IMR-90 (cell line): Measurements from ENCODE around the gene EPHA2. TPM values are rescaled to one million over a fixed set of nuclear protein-coding genes. Genes with fewer than 3 reads are reported as not detected.

Experiments
- ATAC-seq: fragments of 200-7000 bp; cut with Tn5 transposase; 2 replicates; pipeline ENCODE4 v1.9.1; 2020; ENCODE audit warnings: low read depth, mild to moderate bottlenecking, moderate library complexity
- BruUV-seq: library from RNA; stranded (reverse); fragments of 400-500 nt; replicated peaks from 2 replicates; lab custom pipeline; 2021; lab: Mats Ljungman, UMichigan
- CTCF ChIA-PET: fragments of 300-600 bp; formaldehyde crosslinking; extraction: SDS; loops from one replicate; lab custom pipeline; 2021; ENCODE audit warnings: antibody characterized with exemption; lab: Yijun Ruan, JAX
- POLR2A ChIA-PET: fragments of 300-600 bp; sonication (Branson Sonifier 250); formaldehyde crosslinking; loops from one replicate; lab custom pipeline; 2022; ENCODE audit warnings: antibody characterized with exemption; ENCODE audit not compliant: unreplicated experiment; lab: Charles Lee
- DNase-seq: peaks from one replicate; pipeline ENCODE4 v3.0.0; 2013
- H2AFZ ChIP-seq: replicated peaks from 2 replicates; pipeline ENCODE3; 2013; ENCODE audit warnings: low read length, mild to moderate bottlenecking; ENCODE audit not compliant: poor library complexity
- H2AK5ac ChIP-seq: 2 replicates; pipeline ENCODE4 v1.6.1; 2013; ENCODE audit warnings: low read depth, low read length, inconsistent platforms
- H2AK9ac ChIP-seq: replicated peaks from 2 replicates; pipeline ENCODE3; 2013; ENCODE audit warnings: mild to moderate bottlenecking, low read depth, low read length, moderate library complexity; ENCODE audit not compliant: poor library complexity
- H2BK120ac ChIP-seq: 2 replicates; pipeline ENCODE4 v1.6.1; 2013; ENCODE audit warnings: low read depth, low read length, inconsistent platforms
- H2BK15ac ChIP-seq: 3 replicates; pipeline ENCODE4 v1.6.1; 2013; ENCODE audit warnings: low read depth, low read length, inconsistent platforms
- H2BK20ac ChIP-seq: 2 replicates; pipeline ENCODE4 v1.6.1; 2013; ENCODE audit warnings: low read depth, mild to moderate bottlenecking, inconsistent platforms, low read length, moderate library complexity
- H2BK5ac ChIP-seq: 2 replicates; pipeline ENCODE4 v1.6.1; 2013; ENCODE audit warnings: mild to moderate bottlenecking, low read depth, low read length, inconsistent platforms; ENCODE audit not compliant: poor library complexity, severe bottlenecking
- H3K14ac ChIP-seq: replicated peaks from 2 replicates; pipeline ENCODE4 v1.6.1; 2013; ENCODE audit warnings: low read depth, low read length, inconsistent platforms
- H3K18ac ChIP-seq: 2 replicates; pipeline ENCODE4 v1.6.1; 2013; ENCODE audit warnings: low read depth, low read length, control low read depth
- H3K23ac ChIP-seq: 2 replicates; pipeline ENCODE4 v1.6.1; 2013; ENCODE audit warnings: low read depth, low read length, inconsistent platforms
- H3K27ac ChIP-seq: 2 replicates; pipeline ENCODE4 v1.5.1; 2013; ENCODE audit warnings: mild to moderate bottlenecking, control low read depth, low read length; ENCODE audit not compliant: insufficient read depth
- H3K27me3 ChIP-seq: 2 replicates; pipeline ENCODE4 v1.6.1; 2013; ENCODE audit warnings: low read length; ENCODE audit not compliant: control insufficient read depth, insufficient read depth
- H3K36me3 ChIP-seq: 2 replicates; pipeline ENCODE4 v1.6.1; 2013; ENCODE audit warnings: low read length, mixed read lengths; ENCODE audit not compliant: control insufficient read depth, insufficient read depth
- H3K4ac ChIP-seq: 2 replicates; pipeline ENCODE4 v1.6.1; 2013; ENCODE audit warnings: low read depth, low read length, inconsistent platforms
- H3K4me1 ChIP-seq: 2 replicates; pipeline ENCODE4 v1.6.1; 2013; ENCODE audit warnings: low read length, mixed read lengths; ENCODE audit not compliant: control insufficient read depth, insufficient read depth
- H3K4me2 ChIP-seq: 2 replicates; pipeline ENCODE4 v1.6.1; 2013; ENCODE audit warnings: low read depth, mild to moderate bottlenecking, control low read depth, low read length, moderate library complexity
- H3K4me3 ChIP-seq: 2 replicates; pipeline ENCODE4 v1.5.1; 2013; ENCODE audit warnings: low read depth, mild to moderate bottlenecking, control low read depth, low read length, moderate library complexity; ENCODE audit not compliant: insufficient read depth
- H3K56ac ChIP-seq: 2 replicates; pipeline ENCODE4 v1.6.1; 2013; ENCODE audit warnings: low read length, inconsistent platforms; ENCODE audit not compliant: insufficient read depth; ENCODE audit errors: extremely low read depth
- H3K79me1 ChIP-seq, 2 experiments: 2 replicates each; pipeline ENCODE4 v1.6.1; 2013; ENCODE audit warnings: low read length in 2 of 2, inconsistent platforms in 1 of 2, low read depth in 1 of 2
- H3K9ac ChIP-seq: 2 replicates; pipeline ENCODE4 v1.6.1; 2013; ENCODE audit warnings: low read depth, low read length, control low read depth
- H3K9me1 ChIP-seq: 2 replicates; pipeline ENCODE4 v1.6.1; 2013; ENCODE audit warnings: low read length, inconsistent platforms; ENCODE audit not compliant: insufficient read depth
- H3K9me3 ChIP-seq: 2 replicates; pipeline ENCODE4 v1.6.1; 2013; ENCODE audit warnings: low read length; ENCODE audit not compliant: control insufficient read depth, insufficient read depth
- H4K20me1 ChIP-seq: 2 replicates; pipeline ENCODE4 v1.6.1; 2013; ENCODE audit warnings: low read length, inconsistent platforms; ENCODE audit not compliant: insufficient read depth
- H4K5ac ChIP-seq: 2 replicates; pipeline ENCODE4 v1.6.1; 2013; ENCODE audit warnings: mild to moderate bottlenecking, low read depth, low read length, control low read depth
- H4K8ac ChIP-seq, 2 experiments: 2 replicates each; pipeline ENCODE4 v1.6.1; 2013; ENCODE audit warnings: low read depth in 2 of 2, low read length in 2 of 2, control low read depth in 1 of 2, inconsistent platforms in 1 of 2
- H4K91ac ChIP-seq: 2 replicates; pipeline ENCODE4 v1.6.1; 2013; ENCODE audit warnings: low read depth, low read length, inconsistent platforms; ENCODE audit not compliant: insufficient read depth
- BHLHE40 ChIP-seq: fragments of 150-350 bp; IDR thresholded peaks from 2 replicates; pipeline ENCODE4 v1.6.1; 2016; ENCODE audit warnings: mild to moderate bottlenecking, low read depth, low read length
- CEBPB ChIP-seq: IDR thresholded peaks from 2 replicates; pipeline ENCODE4 v1.6.1; 2012; ENCODE audit warnings: low read depth, low read length, improper control_type of control experiment
- CHD1 ChIP-seq: IDR thresholded peaks from 2 replicates; pipeline ENCODE4 v1.6.1; 2012; ENCODE audit warnings: low read depth, low read length, improper control_type of control experiment
- ELK1 ChIP-seq: fragments of 150-350 bp; IDR thresholded peaks from 2 replicates; pipeline ENCODE4 v1.6.1; 2016; ENCODE audit warnings: low read depth, mild to moderate bottlenecking, low read length, moderate library complexity, borderline replicate concordance
- FOS ChIP-seq: fragments of 150-350 bp; IDR thresholded peaks from 2 replicates; pipeline ENCODE4 v1.6.1; 2016; ENCODE audit warnings: low read depth, low read length
- MXI1 ChIP-seq: IDR thresholded peaks from 2 replicates; pipeline ENCODE4 v1.6.1; 2012; ENCODE audit warnings: low read depth, mild to moderate bottlenecking, low read length, moderate library complexity, borderline replicate concordance
- NFE2L2 ChIP-seq: fragments of 150-350 bp; IDR thresholded peaks from 2 replicates; pipeline ENCODE4 v1.6.1; 2016; ENCODE audit warnings: low read depth, mild to moderate bottlenecking, low read length
- POLR2A ChIP-seq: IDR thresholded peaks from 2 replicates; pipeline ENCODE4 v1.6.1; 2012; ENCODE audit warnings: mild to moderate bottlenecking, low read depth, low read length
- RAD21 ChIP-seq: IDR thresholded peaks from 2 replicates; pipeline ENCODE4 v1.6.1; 2012; ENCODE audit warnings: low read length, improper control_type of control experiment
- RCOR1 ChIP-seq: IDR thresholded peaks from 2 replicates; pipeline ENCODE4 v1.6.1; 2012; ENCODE audit warnings: mild to moderate bottlenecking, low read length, improper control_type of control experiment; ENCODE audit not compliant: insufficient replicate concordance
- RFX5 ChIP-seq: IDR thresholded peaks from 2 replicates; pipeline ENCODE4 v1.8.0; 2012; ENCODE audit warnings: low read depth, mild to moderate bottlenecking, low read length, moderate library complexity
- SMC3 ChIP-seq: fragments of 150-350 bp; IDR thresholded peaks from 2 replicates; pipeline ENCODE4 v1.6.1; 2016; ENCODE audit warnings: low read depth, mild to moderate bottlenecking, antibody characterized with exemption, low read length, moderate library complexity
- WGBS, 2 experiments: methylation state at CpG; one replicate each; pipeline versions ENCODE4 v1.1.5 to v1.1.7; 2013; ENCODE audit warnings: missing lambda C conversion rate in 2 of 2; ENCODE audit not compliant: insufficient read length in 1 of 2; ENCODE audit errors: extremely low coverage in 2 of 2; 5-methylcytosine and 5-hydroxymethylcytosine counted together
- dilution Hi-C: fragments of 300-500 bp; cut with HindIII; formaldehyde crosslinking; loops from one replicate; pipeline ENCODE4 v1.14.3; 2018; ENCODE audit warnings: low sequenced_read_pairs; ENCODE audit not compliant: unreplicated experiment
- in situ Hi-C: fragments of 300-500 bp; cut with MboI; formaldehyde crosslinking; loops from 3 replicates; pipeline ENCODE4 v1.14.3; 2019; ENCODE audit warnings: low sequenced_read_pairs, inconsistent platforms, mixed read lengths
- intact Hi-C: fragments of 100-400 bp; cut with micrococcal nuclease; formaldehyde crosslinking; loops from 2 replicates; pipeline ENCODE4 v1.10.0; 2022
- polyA plus RNA-seq, 3 experiments: library from polyadenylated mRNA; depleted of rRNA; stranded (reverse); fragments of >200 nt; gene quantifications; 2 replicates each; pipeline ENCODE4 v1.2.3, GENCODE V29; 2012; ENCODE audit warnings: low replicate concordance in 1 of 3
- total RNA-seq: library from RNA; depleted of rRNA; stranded (reverse); fragments of >200 nt; gene quantifications from 2 replicates; pipeline ENCODE4 v1.2.3, GENCODE V29; 2012
- TF ChIP-seq, protein P1 (sequence below): fragments of 150-350 bp; IDR thresholded peaks from 2 replicates; pipeline ENCODE4 v1.6.1; 2017; ENCODE audit warnings: mild to moderate bottlenecking, antibody characterized with exemption, low read length, low read depth
- TF ChIP-seq, protein P2 (sequence below): conservative IDR thresholded peaks from 2 replicates; pipeline ENCODE4 v1.5.1; 2012; ENCODE audit warnings: mild to moderate bottlenecking, low read depth, low read length, improper control_type of control experiment

EPHA2 gene
- total and polyA plus RNA-seq, 2 of the 4 experiments (the other 2 are of a cell fraction), result 24.0 to 72.6 TPM

- Histone ChIP-seq H2BK15ac (peak overlapping the region; percentile 84; the same call in 2 of the 3 replicates), H4K91ac (peak overlapping the region; percentile 97), H2AFZ (peak overlapping the region; percentile 92), H4K20me1 (no peaks in the 10 kb centered on the region), H4K8ac (peak overlapping the region; percentile 8 to 98), H3K9me1 (peaks cover 10% of the 10 kb centered on the region; the same call in 1 of the 2 replicates), H3K4me3 (no peak overlapping the region), H3K18ac (peak overlapping the region; percentile 64), H3K4me2 (peak overlapping the region; percentile 82), H3K4me1 (peaks cover 15% of the 10 kb centered on the region), H3K27ac (peak overlapping the region; percentile 44; the same call in 1 of the 2 replicates), H3K36me3 (no peaks in the 10 kb centered on the region), H2AK5ac (peak overlapping the region; percentile 89), H3K23ac (peak overlapping the region; percentile 86; the same call in 1 of the 2 replicates), H2BK120ac (peak overlapping the region; percentile 83), H3K4ac (peak overlapping the region; percentile 98), H3K56ac (peak overlapping the region; percentile 53), H2AK9ac (peak overlapping the region; percentile 97), H4K5ac (peak overlapping the region; percentile 87), H3K79me1 (peaks cover 0 to 6% of the 10 kb centered on the region in 2 experiments; a peak in 2 of 4 replicates), H2BK5ac (peak overlapping the region; percentile 92), H3K9me3 (no peaks in the 10 kb centered on the region), H3K9ac (peak overlapping the region; percentile 4; the same call in 1 of the 2 replicates), H3K14ac (peak overlapping the region; percentile 92), H2BK20ac (peak overlapping the region; percentile 87), H3K27me3 (no peaks in the 10 kb centered on the region; the same call in 1 of the 2 replicates)
- no TSS peak for BruUV-seq
- in situ Hi-C loops, result loop anchor here (5.0 kb wide), 2 partner anchors 107 to 167 kb away; no protein-coding TSS in a partner anchor
- ATAC-seq, result no peak
- 60% methylated on average over 1 of the region's 11 CpGs; no CpG with 5 or more reads in 1 of the 2 experiments for WGBS, 2 experiments
- ChIA-PET POLR2A (interaction anchor here (0.6 kb wide), 1 partner anchor 77 kb away, joined by 3 read pairs; no protein-coding TSS in a partner anchor), CTCF (no interaction called here)
- peak; percentile 85 for DNase-seq
- intact Hi-C loops, result no loop called here
- dilution Hi-C loops, result no loop called here
- TF ChIP-seq POLR2A (no peak), RFX5 (no peak), CHD1 (no peak), RCOR1 (no peak), NFE2L2 (no peak), RAD21 (no peak), CEBPB (no peak), ELK1 (no peak), BHLHE40 (no peak), MXI1 (no peak), FOS (no peak), SMC3 (no peak)
- TF ChIP-seq, protein P1, sequence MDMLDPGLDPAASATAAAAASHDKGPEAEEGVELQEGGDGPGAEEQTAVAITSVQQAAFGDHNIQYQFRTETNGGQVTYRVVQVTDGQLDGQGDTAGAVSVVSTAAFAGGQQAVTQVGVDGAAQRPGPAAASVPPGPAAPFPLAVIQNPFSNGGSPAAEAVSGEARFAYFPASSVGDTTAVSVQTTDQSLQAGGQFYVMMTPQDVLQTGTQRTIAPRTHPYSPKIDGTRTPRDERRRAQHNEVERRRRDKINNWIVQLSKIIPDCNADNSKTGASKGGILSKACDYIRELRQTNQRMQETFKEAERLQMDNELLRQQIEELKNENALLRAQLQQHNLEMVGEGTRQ, result no peak
- TF ChIP-seq, protein P2, sequence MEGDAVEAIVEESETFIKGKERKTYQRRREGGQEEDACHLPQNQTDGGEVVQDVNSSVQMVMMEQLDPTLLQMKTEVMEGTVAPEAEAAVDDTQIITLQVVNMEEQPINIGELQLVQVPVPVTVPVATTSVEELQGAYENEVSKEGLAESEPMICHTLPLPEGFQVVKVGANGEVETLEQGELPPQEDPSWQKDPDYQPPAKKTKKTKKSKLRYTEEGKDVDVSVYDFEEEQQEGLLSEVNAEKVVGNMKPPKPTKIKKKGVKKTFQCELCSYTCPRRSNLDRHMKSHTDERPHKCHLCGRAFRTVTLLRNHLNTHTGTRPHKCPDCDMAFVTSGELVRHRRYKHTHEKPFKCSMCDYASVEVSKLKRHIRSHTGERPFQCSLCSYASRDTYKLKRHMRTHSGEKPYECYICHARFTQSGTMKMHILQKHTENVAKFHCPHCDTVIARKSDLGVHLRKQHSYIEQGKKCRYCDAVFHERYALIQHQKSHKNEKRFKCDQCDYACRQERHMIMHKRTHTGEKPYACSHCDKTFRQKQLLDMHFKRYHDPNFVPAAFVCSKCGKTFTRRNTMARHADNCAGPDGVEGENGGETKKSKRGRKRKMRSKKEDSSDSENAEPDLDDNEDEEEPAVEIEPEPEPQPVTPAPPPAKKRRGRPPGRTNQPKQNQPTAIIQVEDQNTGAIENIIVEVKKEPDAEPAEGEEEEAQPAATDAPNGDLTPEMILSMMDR, result no peak
Measured at GRCh38 chr1:16075337-16076030, 80.4 kb downstream of the EPHA2 start.
